Measurements from ENCODE around the gene FGD3. TPM values are rescaled to one million over a fixed set of nuclear protein-coding genes. Genes with fewer than 3 reads are reported as not detected.

The FGD3 gene
- total RNA-seq, 1 donor from 2014 or later = 0.09 TPM

- H3K36me3 ChIP-seq (ENCODE audit: insufficient read depth, low read length) = no peaks in the 10 kb centered on the region
- no peaks in the 10 kb centered on the region for H3K79me2 ChIP-seq (ENCODE audit: insufficient read depth, low read length)
- no peak overlapping the region for H3K27ac ChIP-seq (ENCODE audit: low read depth, low read length)
- Mint-ChIP-seq H3K27ac (ENCODE audit: unreplicated experiment) (no peak overlapping the region), H3K27me3 (ENCODE audit: low read depth, unreplicated experiment) (peaks cover 36% of the 10 kb centered on the region), H3K4me3 (ENCODE audit: unreplicated experiment) (no peak overlapping the region), H3K9me3 (ENCODE audit: unreplicated experiment) (peaks cover 8% of the 10 kb centered on the region), H3K36me3 (ENCODE audit: low read depth, unreplicated experiment) (peaks cover 2% of the 10 kb centered on the region), H3K4me1 (ENCODE audit: low read depth, unreplicated experiment) (peaks cover 7% of the 10 kb centered on the region)
- H3K27me3 ChIP-seq (ENCODE audit: insufficient read depth, low read length) = no peaks in the 10 kb centered on the region
- no peak for DNase-seq (ENCODE audit: low read depth)
- no peak overlapping the region for H2AFZ ChIP-seq (ENCODE audit: low read depth, low read length)
- no peak overlapping the region for H3K4me2 ChIP-seq (ENCODE audit: low read length)
- TF ChIP-seq CTCF (IDR thresholded peaks at IDR 0.05; ENCODE audit: insufficient read depth, low read depth, low read length) = no peak
- TF ChIP-seq EZH2 (IDR thresholded peaks at IDR 0.05; ENCODE audit: insufficient read depth, low read length) = no peak
- no peaks in the 10 kb centered on the region for H3K4me1 ChIP-seq (ENCODE audit: insufficient read depth, low read length)
- no peaks in the 10 kb centered on the region for H4K20me1 ChIP-seq (ENCODE audit: insufficient read depth, low read length)
- no peaks in the 10 kb centered on the region for H3K9me3 ChIP-seq (ENCODE audit: insufficient read depth, low read depth, low read length)
- no peak for FAIRE-seq
- H3K9ac ChIP-seq (ENCODE audit: low read length) = no peak overlapping the region
- no peak overlapping the region for H3K4me3 ChIP-seq (ENCODE audit: insufficient read depth, low read depth, low read length)
Measured at GRCh38 chr9:92917176-92917800, 30.0 kb upstream of the FGD3 start.

GRCh38 chr9:92920437-92920836 lies 26.9 kb upstream of the FGD3 start:
- H3K36me3 Mint-ChIP-seq (ENCODE audit: low read depth, unreplicated experiment) = peaks cover 2% of the 10 kb centered on the region
- TF ChIP-seq CTCF (IDR thresholded peaks at IDR 0.05; ENCODE audit: insufficient read depth, low read depth, low read length) = no peak
- TF ChIP-seq EZH2 (IDR thresholded peaks at IDR 0.05; ENCODE audit: insufficient read depth, low read length) = no peak
- peaks cover 8% of the 10 kb centered on the region for H3K9me3 Mint-ChIP-seq (ENCODE audit: unreplicated experiment)
- Histone ChIP-seq H3K4me2 (ENCODE audit: low read length) (no peak overlapping the region), H3K9ac (ENCODE audit: low read length) (no peak overlapping the region), H3K79me2 (ENCODE audit: insufficient read depth, low read length) (no peaks in the 10 kb centered on the region), H3K4me3 (ENCODE audit: insufficient read depth, low read depth, low read length) (no peak overlapping the region), H3K4me1 (ENCODE audit: insufficient read depth, low read length) (no peaks in the 10 kb centered on the region), H3K27me3 (ENCODE audit: insufficient read depth, low read length) (no peaks in the 10 kb centered on the region), H3K27ac (ENCODE audit: low read depth, low read length) (no peak overlapping the region), H4K20me1 (ENCODE audit: insufficient read depth, low read length) (no peaks in the 10 kb centered on the region), H3K9me3 (ENCODE audit: insufficient read depth, low read depth, low read length) (no peaks in the 10 kb centered on the region), H3K36me3 (ENCODE audit: insufficient read depth, low read length) (no peaks in the 10 kb centered on the region), H2AFZ (ENCODE audit: low read depth, low read length) (no peak overlapping the region)
- H3K4me3 Mint-ChIP-seq (ENCODE audit: unreplicated experiment) = no peak overlapping the region
- DNase-seq (ENCODE audit: low read depth) (no peak), FAIRE-seq (no peak)
- H3K27me3 Mint-ChIP-seq (ENCODE audit: low read depth, unreplicated experiment) = peaks cover 17% of the 10 kb centered on the region
- peak overlapping the region; percentile 50 for H3K27ac Mint-ChIP-seq (ENCODE audit: unreplicated experiment)
- peaks cover 7% of the 10 kb centered on the region for H3K4me1 Mint-ChIP-seq (ENCODE audit: low read depth, unreplicated experiment)

GRCh38 chr9:92931606-92932005 lies 15.7 kb upstream of the FGD3 start:
- Histone ChIP-seq H3K9me3 (ENCODE audit: insufficient read depth, low read depth, low read length) (no peaks in the 10 kb centered on the region), H3K36me3 (ENCODE audit: insufficient read depth, low read length) (no peaks in the 10 kb centered on the region), H3K4me3 (ENCODE audit: insufficient read depth, low read depth, low read length) (no peak overlapping the region), H3K79me2 (ENCODE audit: insufficient read depth, low read length) (no peaks in the 10 kb centered on the region), H3K4me1 (ENCODE audit: insufficient read depth, low read length) (no peaks in the 10 kb centered on the region), H3K9ac (ENCODE audit: low read length) (no peak overlapping the region), H4K20me1 (ENCODE audit: insufficient read depth, low read length) (no peaks in the 10 kb centered on the region), H3K27me3 (ENCODE audit: insufficient read depth, low read length) (no peaks in the 10 kb centered on the region), H3K4me2 (ENCODE audit: low read length) (no peak overlapping the region), H2AFZ (ENCODE audit: low read depth, low read length) (no peak overlapping the region), H3K27ac (ENCODE audit: low read depth, low read length) (no peak overlapping the region)
- no peak for TF ChIP-seq EZH2 (IDR thresholded peaks at IDR 0.05; ENCODE audit: insufficient read depth, low read length)
- no peak for TF ChIP-seq CTCF (IDR thresholded peaks at IDR 0.05; ENCODE audit: insufficient read depth, low read depth, low read length)
- H3K27me3 Mint-ChIP-seq (ENCODE audit: low read depth, unreplicated experiment) = no peaks in the 10 kb centered on the region
- DNase-seq (ENCODE audit: low read depth) (no peak), FAIRE-seq (no peak)
- no peak overlapping the region for H3K27ac Mint-ChIP-seq (ENCODE audit: unreplicated experiment)
- H3K9me3 Mint-ChIP-seq (ENCODE audit: unreplicated experiment) = peaks cover 4% of the 10 kb centered on the region
- peaks cover 6% of the 10 kb centered on the region for H3K4me1 Mint-ChIP-seq (ENCODE audit: low read depth, unreplicated experiment)
- H3K36me3 Mint-ChIP-seq (ENCODE audit: low read depth, unreplicated experiment) = no peaks in the 10 kb centered on the region
- H3K4me3 Mint-ChIP-seq (ENCODE audit: unreplicated experiment) = no peak overlapping the region

Data from astrocyte (in vitro differentiated cells and primary cell).